HEK293T (cell line): ENCODE results near the gene NDUFAF8.
"Not testable (repeated sequence)": the region's sequence is repeated elsewhere in the genome, so short reads cannot be mapped to it uniquely, and the experiment has no call there.

ENCODE experiments used
- CTCF ChIA-PET: fragments of 350-600 bp; formaldehyde crosslinking; extraction: SDS; loops from one replicate; lab custom pipeline; 2021; ENCODE audit warnings: antibody characterized with exemption, inconsistent platforms; lab: Yijun Ruan, JAX
- POLR2A ChIA-PET: fragments of 350-600 bp; formaldehyde crosslinking; extraction: SDS; loops from one replicate; lab custom pipeline; 2020; ENCODE audit warnings: antibody characterized with exemption, inconsistent platforms; lab: Yijun Ruan, JAX
- DNase-seq: peaks from one replicate; pipeline ENCODE4 v3.0.0; 2012; ENCODE audit warnings: mixed read lengths; ENCODE audit errors: extremely low spot score
- ARNT ChIP-seq: fragments of 450-650 bp; IDR thresholded peaks from 2 replicates; pipeline ENCODE4 v1.6.1; 2017; ENCODE audit warnings: mild to moderate bottlenecking
- BHLHE40 ChIP-seq: fragments of 450-650 bp; IDR thresholded peaks from 2 replicates; pipeline ENCODE4 v1.6.1; 2016; ENCODE audit warnings: mild to moderate bottlenecking, moderate library complexity, borderline replicate concordance
- CTBP1 ChIP-seq: fragments of 450-650 bp; IDR thresholded peaks from 2 replicates; pipeline ENCODE4 v1.6.1; 2016; ENCODE audit warnings: borderline replicate concordance
- ELF4 ChIP-seq: fragments of 450-650 bp; IDR thresholded peaks from 2 replicates; pipeline ENCODE4 v1.6.1; 2017; ENCODE audit warnings: antibody characterized with exemption
- FOXA1 ChIP-seq: fragments of 450-650 bp; IDR thresholded peaks from 2 replicates; pipeline ENCODE4 v1.6.1; 2016; ENCODE audit warnings: mild to moderate bottlenecking
- FOXK2 ChIP-seq: fragments of 450-650 bp; IDR thresholded peaks from 2 replicates; pipeline ENCODE4 v1.6.1; 2016; ENCODE audit warnings: mild to moderate bottlenecking
- FOXM1 ChIP-seq: fragments of 450-650 bp; IDR thresholded peaks from 2 replicates; pipeline ENCODE4 v1.6.1; 2017; ENCODE audit warnings: mild to moderate bottlenecking, borderline replicate concordance
- HDGF ChIP-seq: fragments of 450-650 bp; IDR thresholded peaks from 2 replicates; pipeline ENCODE4 v1.6.1; 2017; ENCODE audit warnings: antibody characterized with exemption, borderline replicate concordance
- L3MBTL2 ChIP-seq: fragments of 450-650 bp; conservative IDR thresholded peaks from 2 replicates; pipeline ENCODE4 v1.6.1; 2016; ENCODE audit warnings: mild to moderate bottlenecking
- LEF1 ChIP-seq: fragments of 450-650 bp; IDR thresholded peaks from 2 replicates; pipeline ENCODE4 v1.6.1; 2017; ENCODE audit warnings: mild to moderate bottlenecking, borderline replicate concordance
- NFRKB ChIP-seq: fragments of 450-650 bp; IDR thresholded peaks from 2 replicates; pipeline ENCODE4 v1.6.1; 2016; ENCODE audit warnings: mild to moderate bottlenecking, moderate library complexity
- PKNOX1 ChIP-seq: fragments of 450-650 bp; IDR thresholded peaks from 2 replicates; pipeline ENCODE4 v1.6.1; 2016
- SP1 ChIP-seq: fragments of 450-650 bp; IDR thresholded peaks from 2 replicates; pipeline ENCODE4 v1.6.1; 2017
- SUZ12 ChIP-seq: fragments of 450-650 bp; IDR thresholded peaks from 2 replicates; pipeline ENCODE4 v1.6.1; 2016; ENCODE audit warnings: mild to moderate bottlenecking
- TARDBP ChIP-seq: fragments of 450-650 bp; IDR thresholded peaks from 2 replicates; pipeline ENCODE4 v1.6.1; 2016
- ZNF384 ChIP-seq: fragments of 450-650 bp; IDR thresholded peaks from 2 replicates; pipeline ENCODE4 v1.6.1; 2016

The NDUFAF8 gene

GRCh38 chr17:81221842-81222619 is 17.1 kb upstream of the NDUFAF8 start:
- POLR2A ChIA-PET, result interaction anchor here (0.9 to 1.3 kb wide), 6 partner anchors 11 to 86 kb away, joined by 3 to 23 read pairs (median 6); partner anchors contain the start of genes NDUFAF8 and TEPSIN
- DNase-seq, result no peak
- no peak for TF ChIP-seq SP1
- TF ChIP-seq ELF4, result no peak
- TF ChIP-seq ZNF384, result no peak
- TF ChIP-seq CTBP1, result no peak
- no peak for TF ChIP-seq FOXK2
- no peak for TF ChIP-seq FOXM1
- no peak for TF ChIP-seq ARNT
- no peak for TF ChIP-seq BHLHE40
- TF ChIP-seq HDGF, result no peak
- TF ChIP-seq PKNOX1, result no peak
- no peak for TF ChIP-seq L3MBTL2
- TF ChIP-seq FOXA1, result no peak
- TF ChIP-seq NFRKB, result no peak
- TF ChIP-seq LEF1, result no peak
- no peak for TF ChIP-seq TARDBP
- no peak for TF ChIP-seq SUZ12
- CTCF ChIA-PET, result interaction anchor here (0.8 kb wide), 1 partner anchor 21 kb away, joined by 3 read pairs; no protein-coding TSS in a partner anchor

GRCh38 chr17:81222620-81222905 is 16.6 kb upstream of the NDUFAF8 start:
- POLR2A ChIA-PET, result interaction anchor here (0.8 to 1.3 kb wide), 9 partner anchors 11 to 127 kb away, joined by 3 to 23 read pairs (median 4); partner anchors contain the start of genes NDUFAF8 and TEPSIN

GRCh38 chr17:81222906-81223761 is 16.0 kb upstream of the NDUFAF8 start, which contains the start of gene CEP131:
TSS of gene CEP131 (minus strand) at chr17:81222965. CDS start at chr17:81220056, 2,909 bp downstream.
- ChIA-PET CTCF (no interaction called here), POLR2A (interaction anchor here (0.8 to 1.3 kb wide), 10 partner anchors 10 to 128 kb away, joined by 3 to 23 read pairs (median 4); partner anchors contain the start of genes NDUFAF8 and TEPSIN)
- TF ChIP-seq PKNOX1 (peak; percentile 100), LEF1 (no peak), L3MBTL2 (peak; percentile 94), FOXA1 (no peak)
- DNase-seq, result peak; percentile 100

More at GRCh38 chr17:81222620-81222905, 16.6 kb upstream of the NDUFAF8 start:
- CTCF ChIA-PET, result no interaction called here
- TF ChIP-seq LEF1, result no peak
- no peak for TF ChIP-seq L3MBTL2
- no peak for TF ChIP-seq CTBP1
- TF ChIP-seq FOXM1, result no peak
- TF ChIP-seq TARDBP, result no peak
- TF ChIP-seq HDGF, result no peak
- no peak for DNase-seq

GRCh38 chr17:81223762-81224130 is 15.4 kb upstream of the NDUFAF8 start:
- DNase-seq, result no peak
- ChIA-PET CTCF (no interaction called here), POLR2A (interaction anchor here (1.3 kb wide), 1 partner anchor 15 kb away, joined by 3 read pairs; the partner anchor contains the start of genes NDUFAF8 and TEPSIN)
- TF ChIP-seq FOXK2 (no peak), SP1 (no peak), BHLHE40 (no peak), HDGF (no peak), PKNOX1 (no peak), SUZ12 (no peak), FOXM1 (no peak), CTBP1 (no peak), L3MBTL2 (no peak)

GRCh38 chr17:81227630-81228029 is 11.5 kb upstream of the NDUFAF8 start:
- CTCF ChIA-PET, DNase-seq: not testable (repeated sequence)
- POLR2A ChIA-PET, result interaction anchor here (1.6 kb wide), 1 partner anchor 11 kb away, joined by 6 read pairs; the partner anchor contains the start of genes NDUFAF8 and TEPSIN

- CTCF ChIA-PET, result interaction anchor here (1.1 kb wide), 1 partner anchor 85 kb away, joined by 6 read pairs; no protein-coding TSS in a partner anchor
Observed at GRCh38 chr17:81228420-81228819, 10.7 kb upstream of the NDUFAF8 start.

More at GRCh38 chr17:81228420-81228819, 10.7 kb upstream of the NDUFAF8 start:
- no peak for DNase-seq
- no peak for TF ChIP-seq PKNOX1
- TF ChIP-seq FOXK2, result no peak
- no peak for TF ChIP-seq HDGF
- no peak for TF ChIP-seq ZNF384
- TF ChIP-seq FOXM1, result no peak
- TF ChIP-seq LEF1, result no peak
- no peak for TF ChIP-seq SP1
- no peak for TF ChIP-seq NFRKB
- no peak for TF ChIP-seq ELF4
- TF ChIP-seq BHLHE40, result no peak
- POLR2A ChIA-PET, result interaction anchor here (0.9 kb wide), 1 partner anchor 11 kb away, joined by 5 read pairs; the partner anchor contains the start of genes NDUFAF8 and TEPSIN
